Ascending aorta (tissue), 2 donors: ENCODE results near the gene ANXA11. TPM values are rescaled to one million over a fixed set of nuclear protein-coding genes. Genes with fewer than 3 reads are reported as not detected.

Experiments used
- DNase-seq, 2 donors: peaks; one replicate each; pipeline ENCODE4 v3.0.0-alpha.2; 2019; ENCODE audit warnings: low spot score in 2 of 2
- H3K27ac ChIP-seq, 2 donors: fragments of 200-600 bp; sonication (generic); one replicate each; pipeline ENCODE4 v1.5.1; 2016 to 2017; ENCODE audit warnings: mild to moderate bottlenecking in 1 of 2
- H3K27me3 ChIP-seq: fragments of 200-600 bp; sonication (generic); one replicate; pipeline ENCODE4 v1.5.1; 2017
- H3K36me3 ChIP-seq, 2 donors: fragments of 200-600 bp; sonication (generic); one replicate each; pipeline ENCODE4 v1.5.1; 2016
- H3K4me1 ChIP-seq, 2 donors: fragments of 200-600 bp; sonication (generic); one replicate each; pipeline ENCODE4 v1.5.1; 2016 to 2017; ENCODE audit warnings: mild to moderate bottlenecking in 1 of 2
- H3K4me3 ChIP-seq, 2 donors: fragments of 200-600 bp; sonication (generic); one replicate each; pipeline ENCODE4 v1.5.1; 2016 to 2017; ENCODE audit warnings: mild to moderate bottlenecking in 1 of 2
- H3K9me3 ChIP-seq, 2 donors: fragments of 200-600 bp; sonication (generic); one replicate each; pipeline ENCODE4 v1.5.1; 2016
- intact Hi-C: fragments of 100-400 bp; cut with DNase I; formaldehyde crosslinking; loops from one replicate; pipeline ENCODE4 v1.15.1; 2023
- total RNA-seq: library from RNA; depleted of rRNA; stranded (reverse); fragments of >200 nt; gene quantifications from one replicate; pipeline ENCODE4 v1.1.0, GENCODE V29; 2016
- TF ChIP-seq, protein P1 (sequence below), 3 experiments: fragments of 200-600 bp in 2 of 3; fragments of 450-650 bp in 1 of 3; sonication (generic) in 2 of 3; IDR thresholded peaks; one replicate each; pipeline ENCODE4 v1.5.1; 2016 to 2019; ENCODE audit warnings: antibody characterized with exemption in 3 of 3, mild to moderate bottlenecking in 1 of 3, moderate library complexity in 1 of 3

Gene ANXA11
- total RNA-seq, 1 donor from 2014 or later, result 237 TPM

DNA sequence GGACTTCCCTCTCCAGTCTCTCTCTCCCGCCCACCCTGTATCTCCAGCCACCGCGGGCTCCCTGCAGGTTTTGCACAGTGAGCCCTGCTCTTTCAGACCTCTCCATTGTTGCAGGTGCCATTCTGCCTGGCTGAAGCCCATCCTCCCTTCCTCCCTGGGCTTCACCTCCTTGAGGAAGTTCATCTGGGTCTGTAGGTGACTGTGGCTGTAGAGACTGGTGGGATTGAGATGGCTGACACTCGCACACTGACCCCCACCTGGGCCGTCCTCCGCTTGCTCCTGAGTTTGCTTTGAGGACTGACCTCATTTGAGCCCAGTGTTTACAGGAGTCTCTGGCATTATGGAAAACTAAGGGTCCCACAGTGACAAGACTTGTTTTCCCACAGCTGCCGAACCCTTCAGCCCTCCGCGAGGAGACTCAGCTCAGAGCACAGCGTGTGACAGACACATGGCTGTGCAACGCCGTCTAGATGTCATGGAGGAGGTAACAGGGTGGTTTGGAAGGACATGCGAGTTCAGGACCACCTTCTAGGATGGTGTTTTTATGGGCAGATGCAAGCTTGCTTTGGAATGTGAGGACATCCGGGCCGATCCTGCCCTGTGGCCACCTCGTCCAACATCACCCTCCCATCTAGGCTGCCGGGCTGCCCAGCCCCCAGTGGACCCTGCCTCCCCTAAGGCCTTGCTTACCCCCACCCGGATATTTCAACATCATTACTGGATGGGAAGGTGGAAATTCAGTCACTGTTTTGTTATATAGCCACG, 63.5 kb downstream of the ANXA11 start:
- TF ChIP-seq, protein P1, sequence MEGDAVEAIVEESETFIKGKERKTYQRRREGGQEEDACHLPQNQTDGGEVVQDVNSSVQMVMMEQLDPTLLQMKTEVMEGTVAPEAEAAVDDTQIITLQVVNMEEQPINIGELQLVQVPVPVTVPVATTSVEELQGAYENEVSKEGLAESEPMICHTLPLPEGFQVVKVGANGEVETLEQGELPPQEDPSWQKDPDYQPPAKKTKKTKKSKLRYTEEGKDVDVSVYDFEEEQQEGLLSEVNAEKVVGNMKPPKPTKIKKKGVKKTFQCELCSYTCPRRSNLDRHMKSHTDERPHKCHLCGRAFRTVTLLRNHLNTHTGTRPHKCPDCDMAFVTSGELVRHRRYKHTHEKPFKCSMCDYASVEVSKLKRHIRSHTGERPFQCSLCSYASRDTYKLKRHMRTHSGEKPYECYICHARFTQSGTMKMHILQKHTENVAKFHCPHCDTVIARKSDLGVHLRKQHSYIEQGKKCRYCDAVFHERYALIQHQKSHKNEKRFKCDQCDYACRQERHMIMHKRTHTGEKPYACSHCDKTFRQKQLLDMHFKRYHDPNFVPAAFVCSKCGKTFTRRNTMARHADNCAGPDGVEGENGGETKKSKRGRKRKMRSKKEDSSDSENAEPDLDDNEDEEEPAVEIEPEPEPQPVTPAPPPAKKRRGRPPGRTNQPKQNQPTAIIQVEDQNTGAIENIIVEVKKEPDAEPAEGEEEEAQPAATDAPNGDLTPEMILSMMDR (IDR thresholded peaks at IDR 0.05), result no peak
- Histone ChIP-seq H3K27ac (no peak overlapping the region), H3K36me3 (no peaks in the 10 kb centered on the region), H3K4me1 (peaks cover 5 to 17% of the 10 kb centered on the region in 2 donors), H3K9me3 (no peaks in the 10 kb centered on the region), H3K27me3 (no peaks in the 10 kb centered on the region), H3K4me3 (no peak overlapping the region)
- no peak for DNase-seq
- intact Hi-C loops, result loop anchor here (10.0 kb wide), 2 partner anchors 637 to 767 kb away; no protein-coding TSS in a partner anchor

DNA sequence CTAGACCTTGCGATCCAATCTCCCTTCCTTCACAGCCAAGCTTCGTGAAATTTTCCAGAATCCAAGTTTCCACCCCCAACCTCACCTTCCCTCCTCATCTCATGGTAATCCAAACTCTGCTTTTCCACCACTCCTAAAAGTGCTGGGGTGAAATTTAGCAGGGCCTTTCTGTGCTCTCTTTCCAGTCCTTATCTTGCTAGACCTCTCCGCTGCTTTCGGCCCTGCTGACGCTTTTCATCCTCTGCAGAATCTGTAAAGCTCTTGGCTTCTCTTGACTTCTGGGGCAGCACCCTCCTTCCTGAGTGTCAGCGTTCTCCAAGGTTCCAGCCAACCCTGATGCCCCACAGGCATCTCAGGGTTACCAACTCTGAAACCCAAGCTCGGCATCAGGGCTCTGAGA, 65.1 kb downstream of the ANXA11 start:
- intact Hi-C loops, result loop anchor here (10.0 kb wide), 2 partner anchors 635 to 765 kb away; no protein-coding TSS in a partner anchor

DNA sequence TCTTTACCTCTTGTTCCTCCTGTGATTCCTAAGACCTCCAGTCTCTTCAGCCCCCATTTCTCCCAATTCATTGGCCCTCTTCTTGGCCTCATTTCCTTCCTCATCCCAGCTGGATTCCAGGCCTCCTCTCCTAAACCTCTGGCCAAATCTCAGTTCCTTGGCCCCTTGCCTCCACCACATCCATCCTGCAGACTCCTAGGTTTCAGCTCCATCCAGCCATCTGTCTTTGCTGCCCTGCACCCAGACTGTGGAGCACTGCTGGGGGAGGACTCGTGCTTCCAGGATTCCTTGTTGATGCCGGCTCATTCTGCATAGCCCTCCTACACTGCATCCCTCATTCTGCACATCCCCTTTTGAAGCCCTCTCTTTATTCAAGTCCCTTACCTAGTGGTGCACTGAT, 66.1 kb downstream of the ANXA11 start:
- peaks cover 3 to 15% of the 10 kb centered on the region in 2 donors for H3K4me1 ChIP-seq
- H3K36me3 ChIP-seq, result no peaks in the 10 kb centered on the region
- H3K9me3 ChIP-seq, result no peaks in the 10 kb centered on the region
- DNase-seq, result no peak
- TF ChIP-seq, protein P1 (IDR thresholded peaks at IDR 0.05), result no peak
- H3K27ac ChIP-seq, result no peak overlapping the region
- no peak overlapping the region for H3K4me3 ChIP-seq
- intact Hi-C loops, result no loop called here
- no peaks in the 10 kb centered on the region for H3K27me3 ChIP-seq

More for the DNA sequence above, 65.1 kb downstream of the ANXA11 start:
- Histone ChIP-seq H3K4me3 (no peak overlapping the region), H3K36me3 (no peaks in the 10 kb centered on the region), H3K27me3 (no peaks in the 10 kb centered on the region), H3K4me1 (peaks cover 5 to 23% of the 10 kb centered on the region in 2 donors), H3K9me3 (no peaks in the 10 kb centered on the region), H3K27ac (no peak overlapping the region)
- no peak for DNase-seq
- TF ChIP-seq, protein P1 (IDR thresholded peaks at IDR 0.05), result no peak

DNA sequence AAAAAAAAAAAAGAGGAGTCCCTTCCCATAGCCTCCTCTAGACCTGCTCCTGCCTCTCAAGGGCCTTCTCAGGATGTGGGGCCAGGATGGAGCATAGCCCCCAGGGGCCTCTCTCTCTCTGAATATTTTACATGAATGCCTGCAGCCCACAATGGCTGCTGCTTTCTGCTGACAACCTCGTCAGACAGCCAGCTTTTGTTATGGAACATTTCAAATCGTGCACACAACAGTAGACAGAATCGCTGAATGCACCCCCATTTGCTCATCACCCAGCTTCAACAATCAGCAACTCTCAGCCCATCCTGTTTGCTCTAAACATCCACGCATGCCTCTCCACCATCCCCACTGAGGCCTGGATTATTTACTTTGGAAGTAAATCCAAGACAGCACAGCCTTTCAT, 67.4 kb downstream of the ANXA11 start:
- Histone ChIP-seq H3K4me1 (peaks cover 0 to 15% of the 10 kb centered on the region in 2 donors), H3K4me3 (no peak overlapping the region), H3K36me3 (no peaks in the 10 kb centered on the region), H3K27ac (peak overlapping the region in 1 of 2 donors; percentile 77), H3K9me3 (no peaks in the 10 kb centered on the region), H3K27me3 (no peaks in the 10 kb centered on the region)
- intact Hi-C loops, result no loop called here
- TF ChIP-seq, protein P1 (IDR thresholded peaks at IDR 0.05), result no peak
- no peak for DNase-seq

DNA sequence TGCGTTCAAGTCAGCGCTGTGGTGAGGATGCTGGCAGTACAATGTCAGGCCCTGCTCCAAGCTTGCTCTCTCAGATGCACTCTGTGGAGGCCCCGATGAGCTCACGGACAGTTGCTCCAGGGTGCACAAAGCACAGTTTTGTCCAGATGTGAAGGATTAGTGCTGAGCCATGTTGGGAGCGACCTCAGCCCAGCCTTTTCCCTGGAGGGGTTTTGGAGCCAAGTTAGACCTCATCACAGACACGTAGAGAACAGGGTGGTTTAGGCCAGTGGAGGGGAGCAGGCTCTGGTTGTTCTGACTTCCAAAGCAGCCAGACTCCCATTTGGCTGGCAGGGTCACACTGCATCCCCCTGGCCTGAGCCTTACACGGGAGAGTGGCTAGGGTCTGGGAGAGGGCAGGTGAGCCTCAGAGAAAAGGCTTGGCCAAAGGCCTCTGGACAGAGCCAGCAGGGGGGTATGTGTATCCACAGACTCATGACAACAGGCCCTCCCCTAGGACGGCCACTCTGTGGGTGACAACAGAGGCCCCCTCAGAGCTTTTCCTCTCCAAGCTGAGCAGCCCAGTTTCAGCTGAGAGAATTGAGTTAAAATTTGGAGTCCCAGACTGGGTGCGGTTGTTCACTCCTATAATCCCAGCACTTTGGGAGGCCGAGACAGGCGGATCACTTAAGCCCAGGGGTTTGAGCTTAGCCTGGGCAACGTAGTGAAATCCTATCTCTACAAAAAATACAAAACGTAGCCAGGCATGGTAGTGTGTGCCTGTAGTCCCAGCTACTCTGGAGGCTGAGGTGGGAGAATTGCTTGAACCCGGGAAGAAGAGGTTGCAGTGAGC, 68.1 kb downstream of the ANXA11 start:
- Histone ChIP-seq H3K4me1 (peaks cover 0 to 15% of the 10 kb centered on the region in 2 donors), H3K27me3 (no peaks in the 10 kb centered on the region), H3K36me3 (no peaks in the 10 kb centered on the region), H3K4me3 (no peak overlapping the region), H3K9me3 (no peaks in the 10 kb centered on the region), H3K27ac (peak overlapping the region; percentile 45 to 77)
- DNase-seq, result peak in 1 of 2 donors; percentile 76
- TF ChIP-seq, protein P1 (IDR thresholded peaks at IDR 0.05), result no peak
- intact Hi-C loops, result no loop called here
